Thymus (tissue), 11 donors: Measurements from ENCODE around the gene BANK1. TPM values are rescaled to one million over a fixed set of nuclear protein-coding genes. Genes with fewer than 3 reads are reported as not detected.

Experiments
- DNase-seq, 9 donors: peaks; one replicate each; pipeline ENCODE4 v3.0.0-alpha.2; 2013; ENCODE audit warnings: low spot score in 9 of 9, low read depth in 6 of 9, missing footprints in 1 of 9
- H3K27ac ChIP-seq, 2 donors: one replicate each; pipeline ENCODE4 v1.5.1; 2013; ENCODE audit warnings: control low read depth in 1 of 2, low read depth in 1 of 2, low read length in 1 of 2, mild to moderate bottlenecking in 1 of 2, moderate library complexity in 1 of 2
- H3K27me3 ChIP-seq, 2 donors: one replicate each; pipeline ENCODE4 v1.5.1; 2013; ENCODE audit warnings: low read length in 1 of 2; ENCODE audit not compliant: control insufficient read depth in 2 of 2, insufficient read depth in 1 of 2
- H3K36me3 ChIP-seq, 2 donors: one replicate each; pipeline ENCODE4 v1.5.1; 2013; ENCODE audit warnings: low read length in 1 of 2, mild to moderate bottlenecking in 1 of 2, moderate library complexity in 1 of 2; ENCODE audit not compliant: control insufficient read depth in 2 of 2, insufficient read depth in 2 of 2
- H3K4me1 ChIP-seq, 2 donors: one replicate each; pipeline ENCODE4 v1.5.1; 2013; ENCODE audit warnings: low read length in 2 of 2; ENCODE audit not compliant: control insufficient read depth in 2 of 2, insufficient read depth in 2 of 2
- H3K4me3 ChIP-seq, 2 donors: one replicate each; pipeline ENCODE4 v1.5.1; 2013; ENCODE audit warnings: low read length in 2 of 2, control low read depth in 1 of 2, mild to moderate bottlenecking in 1 of 2
- H3K9me3 ChIP-seq, 2 donors: one replicate each; pipeline ENCODE4 v1.5.1; 2013; ENCODE audit warnings: low read length in 1 of 2, mild to moderate bottlenecking in 1 of 2; ENCODE audit not compliant: control insufficient read depth in 2 of 2, insufficient read depth in 1 of 2
- WGBS: extraction: QIAGEN DNeasy Blood & Tissue Kit; methylation state at CpG from one replicate; pipeline ENCODE4 v1.1.7; 2013; 5-methylcytosine and 5-hydroxymethylcytosine counted together
- polyA plus RNA-seq: library from polyadenylated mRNA; stranded (reverse); fragments of 200-250 nt; gene quantifications from one replicate; pipeline ENCODE4 v1.2.3, GENCODE V29; 2013
- total RNA-seq: library from RNA; stranded (reverse); fragments of 120-200 nt; gene quantifications from one replicate; pipeline ENCODE4 v1.2.4, GENCODE V29; 2013
- donor health status: healthy.

BANK1 gene
- total and polyA plus RNA-seq, 2 donors: 1.7 to 10.9 TPM

DNA sequence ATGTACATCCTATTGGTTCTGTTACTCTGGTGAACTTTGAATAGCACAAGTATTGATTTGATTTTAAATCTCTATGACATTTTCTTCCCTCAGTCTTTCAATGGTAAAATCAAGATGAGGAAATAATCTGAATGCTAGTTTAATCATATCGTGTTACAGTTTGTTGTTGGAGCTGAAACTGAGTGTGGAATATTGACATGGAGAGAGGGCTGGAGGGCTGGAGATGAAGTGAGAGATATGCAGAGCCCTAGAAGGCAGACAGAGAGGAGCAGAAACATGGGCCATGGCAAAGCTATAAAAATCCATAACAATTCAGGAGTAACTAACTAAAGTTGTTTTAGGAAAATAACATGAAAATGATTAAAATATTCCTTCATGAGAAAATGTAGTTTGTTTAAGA is 141.1 kb downstream of the BANK1 start:
- H3K27ac ChIP-seq: no peak overlapping the region
- H3K4me1 ChIP-seq: no peaks in the 10 kb centered on the region
- no peak for DNase-seq
- no peaks in the 10 kb centered on the region for H3K9me3 ChIP-seq
- H3K4me3 ChIP-seq: no peak overlapping the region
- H3K27me3 ChIP-seq: no peaks in the 10 kb centered on the region
- no peaks in the 10 kb centered on the region for H3K36me3 ChIP-seq
- WGBS: 93% methylated on average over 1 of the region's 1 CpG

DNA sequence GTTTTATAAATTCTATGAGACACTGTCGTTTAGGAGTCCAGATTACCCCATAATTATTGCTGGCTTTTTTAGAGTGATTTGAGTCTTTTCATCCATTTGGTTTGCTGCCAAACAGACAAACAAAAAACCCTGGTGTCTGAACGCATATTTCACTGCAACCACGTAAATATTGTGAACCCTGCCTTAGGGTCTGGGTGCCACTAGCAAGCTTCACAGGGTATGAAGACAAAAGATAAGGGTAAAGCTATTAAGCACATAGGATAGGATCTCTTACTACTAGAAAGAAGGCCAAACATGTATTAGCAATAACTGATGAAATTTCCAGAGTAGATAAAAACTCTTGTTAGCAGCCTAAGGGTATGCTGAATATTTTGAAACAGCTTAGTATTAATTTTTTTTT is 143.3 kb downstream of the BANK1 start:
- WGBS: 97% methylated on average over 3 of the region's 3 CpGs
- Histone ChIP-seq H3K4me1 (no peaks in the 10 kb centered on the region), H3K27me3 (no peaks in the 10 kb centered on the region), H3K9me3 (no peaks in the 10 kb centered on the region), H3K27ac (no peak overlapping the region), H3K36me3 (no peaks in the 10 kb centered on the region), H3K4me3 (no peak overlapping the region)
- no peak for DNase-seq

DNA sequence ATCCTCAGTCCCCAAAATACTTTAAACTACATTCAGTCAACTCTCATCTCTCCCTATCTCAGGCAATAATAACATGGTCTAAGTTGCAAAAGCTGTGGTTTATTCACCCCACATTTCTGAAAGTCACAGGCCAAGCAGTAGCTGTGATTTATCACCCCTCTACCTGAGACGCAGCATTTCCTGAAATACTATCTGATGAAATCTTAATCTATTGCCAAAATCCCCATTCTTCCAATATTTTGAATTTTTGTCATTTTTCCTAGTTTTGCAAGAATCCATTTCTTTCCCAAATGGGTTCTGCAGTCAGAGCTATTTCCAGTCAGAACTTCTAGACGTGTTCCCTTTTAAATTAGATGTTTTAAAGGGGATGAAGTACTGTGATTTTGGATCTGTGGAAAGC is 148.3 kb downstream of the BANK1 start:
- no peak overlapping the region for H3K4me3 ChIP-seq
- WGBS: 92% methylated on average over 2 of the region's 2 CpGs
- H3K36me3 ChIP-seq: no peaks in the 10 kb centered on the region
- no peaks in the 10 kb centered on the region for H3K27me3 ChIP-seq
- H3K27ac ChIP-seq: no peak overlapping the region
- no peaks in the 10 kb centered on the region for H3K4me1 ChIP-seq
- no peaks in the 10 kb centered on the region for H3K9me3 ChIP-seq
- DNase-seq: no peak

DNA sequence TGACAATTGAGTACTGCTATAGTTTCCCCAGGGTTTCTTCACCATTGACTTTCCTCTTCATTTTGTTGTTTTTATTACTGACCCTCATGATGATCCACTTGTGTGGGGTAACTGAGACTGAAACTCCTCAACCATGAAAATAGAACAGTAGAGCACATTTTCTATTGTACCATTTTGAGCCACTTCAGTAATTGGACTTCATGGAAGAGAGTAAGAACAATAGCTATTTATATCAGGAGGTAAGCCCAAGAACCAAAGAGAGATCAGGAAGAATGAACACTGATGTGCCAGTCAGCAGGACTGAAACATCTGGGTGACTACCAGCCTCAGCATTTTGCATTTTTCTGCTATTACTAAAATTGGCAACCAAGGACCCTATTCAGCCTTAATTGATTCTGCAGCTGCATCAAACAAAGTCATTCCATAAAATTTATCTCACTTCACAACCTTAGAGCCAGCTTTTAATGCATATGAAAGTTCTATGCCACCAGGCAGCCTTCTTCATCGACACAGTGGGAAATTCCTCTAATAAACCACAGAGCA is 151.4 kb downstream of the BANK1 start:
- H3K36me3 ChIP-seq: no peaks in the 10 kb centered on the region
- H3K4me1 ChIP-seq: no peaks in the 10 kb centered on the region
- H3K4me3 ChIP-seq: no peak overlapping the region
- H3K9me3 ChIP-seq: no peaks in the 10 kb centered on the region
- H3K27ac ChIP-seq: no peak overlapping the region
- WGBS: 91% methylated on average over 1 of the region's 1 CpG
- DNase-seq: no peak
- H3K27me3 ChIP-seq: no peaks in the 10 kb centered on the region

DNA sequence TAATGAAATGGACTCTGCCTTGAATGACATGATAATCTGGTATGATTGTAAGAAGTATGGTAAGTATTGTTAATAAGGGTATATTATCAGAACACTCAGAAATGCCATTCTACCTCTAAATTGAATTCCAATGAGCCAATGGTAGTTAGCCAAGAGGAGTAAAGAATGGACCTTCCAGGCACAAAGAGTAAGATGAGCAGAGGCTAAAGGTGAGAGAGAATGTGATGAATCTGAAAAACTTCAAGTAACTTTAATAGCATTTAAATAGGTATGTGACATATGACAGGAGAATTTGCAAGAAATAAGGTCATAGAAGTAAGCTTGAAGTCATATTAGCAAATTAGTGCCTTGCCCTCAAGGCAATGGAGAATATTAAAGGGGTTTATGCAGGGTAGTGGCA is 152.4 kb downstream of the BANK1 start:
- Histone ChIP-seq H3K27ac (no peak overlapping the region), H3K36me3 (no peaks in the 10 kb centered on the region), H3K4me1 (no peaks in the 10 kb centered on the region), H3K27me3 (no peaks in the 10 kb centered on the region), H3K9me3 (no peaks in the 10 kb centered on the region), H3K4me3 (no peak overlapping the region)
- no peak for DNase-seq

DNA sequence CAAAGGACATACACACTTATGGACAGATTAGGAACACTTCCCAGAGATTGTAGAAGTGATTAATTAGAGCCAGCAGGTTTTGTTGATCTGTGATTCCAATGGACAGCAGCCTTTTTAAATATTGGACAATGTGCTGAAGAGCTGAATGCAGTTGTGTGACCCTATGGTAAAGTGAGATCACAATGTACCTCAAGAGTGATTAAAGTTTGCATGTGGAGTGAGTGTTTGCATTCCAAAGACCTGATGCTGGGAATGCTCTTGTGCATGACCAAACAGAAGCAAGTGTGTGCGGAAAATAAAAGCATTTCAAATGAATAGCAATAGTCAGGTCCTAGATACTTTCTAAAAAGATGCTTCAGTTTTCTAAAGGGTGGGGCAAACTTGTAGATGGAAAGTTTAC is 154.1 kb downstream of the BANK1 start:
- WGBS: 98% methylated on average over 1 of the region's 1 CpG
- no peaks in the 10 kb centered on the region for H3K27me3 ChIP-seq
- no peak for DNase-seq
- no peak overlapping the region for H3K27ac ChIP-seq
- H3K4me1 ChIP-seq: no peaks in the 10 kb centered on the region
- H3K9me3 ChIP-seq: no peaks in the 10 kb centered on the region
- H3K36me3 ChIP-seq: no peaks in the 10 kb centered on the region
- no peak overlapping the region for H3K4me3 ChIP-seq

DNA sequence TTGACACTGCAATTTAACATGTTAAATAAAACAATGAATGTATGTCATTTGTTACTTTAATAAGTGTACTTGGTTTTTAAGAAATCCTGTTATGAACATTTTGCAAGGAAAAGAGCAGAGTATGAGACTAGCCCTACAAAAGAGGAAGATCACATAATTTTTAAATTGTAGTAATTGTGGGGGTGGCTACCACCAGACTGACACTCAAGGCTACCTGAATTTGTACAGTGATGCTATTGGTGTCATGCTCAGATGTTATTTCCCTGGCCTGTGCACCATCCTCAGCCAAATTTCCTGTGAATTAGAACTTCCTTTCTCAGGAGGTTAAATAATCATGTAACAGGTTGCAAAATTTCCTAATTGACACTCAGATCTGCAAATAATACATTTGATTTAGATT is 157.5 kb downstream of the BANK1 start:
- Histone ChIP-seq H3K27me3 (no peaks in the 10 kb centered on the region), H3K4me3 (no peak overlapping the region), H3K27ac (no peak overlapping the region), H3K9me3 (no peaks in the 10 kb centered on the region), H3K4me1 (no peaks in the 10 kb centered on the region), H3K36me3 (no peaks in the 10 kb centered on the region)
- no peak for DNase-seq

DNA sequence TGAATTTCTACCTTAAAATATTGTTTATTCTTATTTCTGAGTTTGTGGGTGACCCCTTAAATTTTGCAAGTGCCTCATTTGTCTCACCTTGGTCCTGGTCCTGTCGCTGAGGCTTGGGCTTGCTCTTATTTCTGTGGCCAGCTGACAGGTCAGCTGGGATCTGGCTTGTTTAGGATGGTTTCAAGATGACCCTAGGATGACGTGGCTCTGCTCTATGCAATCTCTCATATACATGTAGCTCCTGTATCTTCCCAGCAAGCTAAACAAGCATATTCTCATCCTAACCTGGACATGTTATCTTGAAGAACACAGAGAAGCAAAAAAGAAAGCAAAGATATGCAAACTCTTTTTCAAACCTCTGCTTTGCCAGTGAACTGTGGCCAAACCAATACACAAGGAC is 158.4 kb downstream of the BANK1 start:
- Histone ChIP-seq H3K4me3 (no peak overlapping the region), H3K4me1 (no peaks in the 10 kb centered on the region), H3K27ac (no peak overlapping the region), H3K36me3 (no peaks in the 10 kb centered on the region), H3K9me3 (no peaks in the 10 kb centered on the region), H3K27me3 (no peaks in the 10 kb centered on the region)
- WGBS: 93% methylated on average over 2 of the region's 2 CpGs
- DNase-seq: no peak

DNA sequence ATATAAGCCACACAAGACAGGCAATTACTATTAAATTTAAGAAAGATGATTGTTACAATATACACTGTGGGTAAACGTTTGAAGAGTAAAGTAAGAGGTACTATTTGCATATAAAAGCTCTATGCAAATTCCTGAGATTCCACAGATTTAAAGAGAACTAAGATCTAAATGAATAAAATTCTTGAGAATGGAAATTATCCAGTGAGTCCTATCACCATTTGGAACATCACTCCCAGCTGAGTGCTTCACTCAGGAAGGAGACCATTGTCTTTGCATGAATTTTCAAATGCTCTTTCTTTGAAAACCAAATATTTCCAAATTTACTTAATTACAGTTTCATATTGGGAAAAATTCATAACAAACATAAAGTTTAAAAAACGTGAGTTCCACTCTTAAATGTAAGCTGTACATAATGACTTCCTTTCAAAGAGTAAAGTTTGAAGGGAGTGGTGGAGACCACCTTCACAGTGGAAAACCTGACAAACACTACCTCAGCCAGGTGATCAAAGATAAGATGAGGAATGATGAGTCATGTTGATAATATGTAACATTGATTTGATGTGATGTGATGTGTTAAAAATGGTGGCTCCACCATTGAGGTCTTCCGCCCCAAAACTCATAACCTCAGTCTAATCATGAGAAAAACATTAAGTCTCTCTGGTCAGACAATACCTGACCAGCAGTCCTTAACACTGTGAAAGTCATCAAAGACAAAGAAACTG is 159.9 kb downstream of the BANK1 start:
- Histone ChIP-seq H3K27ac (no peak overlapping the region), H3K9me3 (no peaks in the 10 kb centered on the region), H3K36me3 (no peaks in the 10 kb centered on the region), H3K4me1 (no peaks in the 10 kb centered on the region), H3K4me3 (no peak overlapping the region), H3K27me3 (no peaks in the 10 kb centered on the region)
- WGBS: 94% methylated on average over 3 of the region's 3 CpGs
- DNase-seq: no peak
